ENCODE data around the gene NOL3. TPM values are rescaled to one million over a fixed set of nuclear protein-coding genes. Genes with fewer than 3 reads are reported as not detected.

Gene NOL3
- total and polyA plus RNA-seq, 2 of the 13 experiments (the other 11 are each of a cell fraction or from before 2014, with no cell fraction given), result 5.7 to 20.5 TPM

DNA sequence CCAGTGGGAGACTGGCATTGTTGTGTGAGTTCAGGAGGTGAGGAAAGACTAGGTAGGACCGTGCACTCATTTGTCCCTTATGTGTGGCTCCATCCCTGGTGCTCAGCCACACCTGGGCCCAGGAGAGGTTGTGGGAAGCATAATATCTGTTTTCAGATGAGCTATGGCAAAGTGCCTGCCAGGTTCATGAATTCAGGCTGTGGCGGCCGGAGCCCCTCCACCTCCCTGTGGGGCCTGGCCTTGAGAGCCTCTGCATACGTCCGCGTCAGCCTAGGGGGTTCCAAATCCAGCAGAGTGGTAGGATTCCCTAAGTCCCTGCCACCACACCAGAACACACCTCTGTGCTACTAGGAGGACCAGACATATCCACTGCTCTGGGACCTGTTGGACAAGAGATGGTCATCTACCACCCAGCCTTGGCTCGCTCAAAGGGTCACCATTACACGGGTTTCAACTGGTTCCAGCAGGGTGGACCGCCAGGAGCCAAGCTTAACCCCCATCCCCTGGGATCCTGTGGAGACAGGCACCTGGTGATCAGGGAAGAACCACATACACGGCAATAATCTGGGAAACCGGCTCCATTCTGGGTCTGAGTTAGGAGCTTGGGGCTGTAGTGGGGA lies 21.6 kb upstream of the NOL3 start (continued):
- TF ChIP-seq, protein P1, sequence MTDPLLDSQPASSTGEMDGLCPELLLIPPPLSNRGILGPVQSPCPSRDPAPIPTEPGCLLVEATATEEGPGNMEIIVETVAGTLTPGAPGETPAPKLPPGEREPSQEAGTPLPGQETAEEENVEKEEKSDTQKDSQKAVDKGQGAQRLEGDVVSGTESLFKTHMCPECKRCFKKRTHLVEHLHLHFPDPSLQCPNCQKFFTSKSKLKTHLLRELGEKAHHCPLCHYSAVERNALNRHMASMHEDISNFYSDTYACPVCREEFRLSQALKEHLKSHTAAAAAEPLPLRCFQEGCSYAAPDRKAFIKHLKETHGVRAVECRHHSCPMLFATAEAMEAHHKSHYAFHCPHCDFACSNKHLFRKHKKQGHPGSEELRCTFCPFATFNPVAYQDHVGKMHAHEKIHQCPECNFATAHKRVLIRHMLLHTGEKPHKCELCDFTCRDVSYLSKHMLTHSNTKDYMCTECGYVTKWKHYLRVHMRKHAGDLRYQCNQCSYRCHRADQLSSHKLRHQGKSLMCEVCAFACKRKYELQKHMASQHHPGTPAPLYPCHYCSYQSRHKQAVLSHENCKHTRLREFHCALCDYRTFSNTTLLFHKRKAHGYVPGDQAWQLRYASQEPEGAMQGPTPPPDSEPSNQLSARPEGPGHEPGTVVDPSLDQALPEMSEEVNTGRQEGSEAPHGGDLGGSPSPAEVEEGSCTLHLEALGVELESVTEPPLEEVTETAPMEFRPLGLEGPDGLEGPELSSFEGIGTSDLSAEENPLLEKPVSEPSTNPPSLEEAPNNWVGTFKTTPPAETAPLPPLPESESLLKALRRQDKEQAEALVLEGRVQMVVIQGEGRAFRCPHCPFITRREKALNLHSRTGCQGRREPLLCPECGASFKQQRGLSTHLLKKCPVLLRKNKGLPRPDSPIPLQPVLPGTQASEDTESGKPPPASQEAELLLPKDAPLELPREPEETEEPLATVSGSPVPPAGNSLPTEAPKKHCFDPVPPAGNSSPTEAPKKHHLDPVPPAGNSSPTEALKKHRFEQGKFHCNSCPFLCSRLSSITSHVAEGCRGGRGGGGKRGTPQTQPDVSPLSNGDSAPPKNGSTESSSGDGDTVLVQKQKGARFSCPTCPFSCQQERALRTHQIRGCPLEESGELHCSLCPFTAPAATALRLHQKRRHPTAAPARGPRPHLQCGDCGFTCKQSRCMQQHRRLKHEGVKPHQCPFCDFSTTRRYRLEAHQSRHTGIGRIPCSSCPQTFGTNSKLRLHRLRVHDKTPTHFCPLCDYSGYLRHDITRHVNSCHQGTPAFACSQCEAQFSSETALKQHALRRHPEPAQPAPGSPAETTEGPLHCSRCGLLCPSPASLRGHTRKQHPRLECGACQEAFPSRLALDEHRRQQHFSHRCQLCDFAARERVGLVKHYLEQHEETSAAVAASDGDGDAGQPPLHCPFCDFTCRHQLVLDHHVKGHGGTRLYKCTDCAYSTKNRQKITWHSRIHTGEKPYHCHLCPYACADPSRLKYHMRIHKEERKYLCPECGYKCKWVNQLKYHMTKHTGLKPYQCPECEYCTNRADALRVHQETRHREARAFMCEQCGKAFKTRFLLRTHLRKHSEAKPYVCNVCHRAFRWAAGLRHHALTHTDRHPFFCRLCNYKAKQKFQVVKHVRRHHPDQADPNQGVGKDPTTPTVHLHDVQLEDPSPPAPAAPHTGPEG (CRISPR knock-in tag; IDR thresholded peaks at IDR 0.05), result 0 out of 2 replicates have a peak, but pooled peaks have one; percentile 18
- TF ChIP-seq MED1 (CRISPR knock-in tag; IDR thresholded peaks at IDR 0.05) (0 out of 2 replicates have a peak, but pooled peaks have one; percentile 3), PRMT3 (CRISPR knock-in tag; IDR thresholded peaks at IDR 0.05; ENCODE audit: borderline replicate concordance, low read depth) (no peak), ZNF33B (CRISPR knock-in tag; IDR thresholded peaks at IDR 0.05) (no peak), EHMT2 (IDR thresholded peaks at IDR 0.05; ENCODE audit: borderline replicate concordance, low read depth, low read length) (no peak), ZNF350 (CRISPR knock-in tag; IDR thresholded peaks at IDR 0.05; ENCODE audit: borderline replicate concordance, low read depth) (0 out of 2 replicates have a peak, but pooled peaks have one; percentile 4), ZNF550 (CRISPR knock-in tag; IDR thresholded peaks at IDR 0.05; ENCODE audit: borderline replicate concordance) (no peak), RFXANK (CRISPR knock-in tag; IDR thresholded peaks at IDR 0.05) (no peak), ZC3H13 (CRISPR knock-in tag; IDR thresholded peaks at IDR 0.05) (peak; percentile 78; the same call in 1 of the 2 replicates)
- TF ChIP-seq, protein P2, sequence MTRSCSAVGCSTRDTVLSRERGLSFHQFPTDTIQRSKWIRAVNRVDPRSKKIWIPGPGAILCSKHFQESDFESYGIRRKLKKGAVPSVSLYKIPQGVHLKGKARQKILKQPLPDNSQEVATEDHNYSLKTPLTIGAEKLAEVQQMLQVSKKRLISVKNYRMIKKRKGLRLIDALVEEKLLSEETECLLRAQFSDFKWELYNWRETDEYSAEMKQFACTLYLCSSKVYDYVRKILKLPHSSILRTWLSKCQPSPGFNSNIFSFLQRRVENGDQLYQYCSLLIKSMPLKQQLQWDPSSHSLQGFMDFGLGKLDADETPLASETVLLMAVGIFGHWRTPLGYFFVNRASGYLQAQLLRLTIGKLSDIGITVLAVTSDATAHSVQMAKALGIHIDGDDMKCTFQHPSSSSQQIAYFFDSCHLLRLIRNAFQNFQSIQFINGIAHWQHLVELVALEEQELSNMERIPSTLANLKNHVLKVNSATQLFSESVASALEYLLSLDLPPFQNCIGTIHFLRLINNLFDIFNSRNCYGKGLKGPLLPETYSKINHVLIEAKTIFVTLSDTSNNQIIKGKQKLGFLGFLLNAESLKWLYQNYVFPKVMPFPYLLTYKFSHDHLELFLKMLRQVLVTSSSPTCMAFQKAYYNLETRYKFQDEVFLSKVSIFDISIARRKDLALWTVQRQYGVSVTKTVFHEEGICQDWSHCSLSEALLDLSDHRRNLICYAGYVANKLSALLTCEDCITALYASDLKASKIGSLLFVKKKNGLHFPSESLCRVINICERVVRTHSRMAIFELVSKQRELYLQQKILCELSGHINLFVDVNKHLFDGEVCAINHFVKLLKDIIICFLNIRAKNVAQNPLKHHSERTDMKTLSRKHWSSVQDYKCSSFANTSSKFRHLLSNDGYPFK (CRISPR knock-in tag; IDR thresholded peaks at IDR 0.05; ENCODE audit: borderline replicate concordance), result 0 out of 2 replicates have a peak, but pooled peaks have one; percentile 18
- TF ChIP-seq, protein P3, sequence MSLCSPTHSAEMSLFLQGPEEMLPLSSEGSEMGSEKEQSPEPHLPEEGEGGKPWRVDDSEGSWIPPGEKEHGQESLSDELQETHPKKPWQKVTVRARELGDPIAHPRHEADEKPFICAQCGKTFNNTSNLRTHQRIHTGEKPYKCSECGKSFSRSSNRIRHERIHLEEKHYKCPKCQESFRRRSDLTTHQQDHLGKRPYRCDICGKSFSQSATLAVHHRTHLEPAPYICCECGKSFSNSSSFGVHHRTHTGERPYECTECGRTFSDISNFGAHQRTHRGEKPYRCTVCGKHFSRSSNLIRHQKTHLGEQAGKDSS (CRISPR knock-in tag; IDR thresholded peaks at IDR 0.05; ENCODE audit: borderline replicate concordance, low read depth), result no peak; the same call in 1 of the 2 replicates
- TF ChIP-seq, protein P4, sequence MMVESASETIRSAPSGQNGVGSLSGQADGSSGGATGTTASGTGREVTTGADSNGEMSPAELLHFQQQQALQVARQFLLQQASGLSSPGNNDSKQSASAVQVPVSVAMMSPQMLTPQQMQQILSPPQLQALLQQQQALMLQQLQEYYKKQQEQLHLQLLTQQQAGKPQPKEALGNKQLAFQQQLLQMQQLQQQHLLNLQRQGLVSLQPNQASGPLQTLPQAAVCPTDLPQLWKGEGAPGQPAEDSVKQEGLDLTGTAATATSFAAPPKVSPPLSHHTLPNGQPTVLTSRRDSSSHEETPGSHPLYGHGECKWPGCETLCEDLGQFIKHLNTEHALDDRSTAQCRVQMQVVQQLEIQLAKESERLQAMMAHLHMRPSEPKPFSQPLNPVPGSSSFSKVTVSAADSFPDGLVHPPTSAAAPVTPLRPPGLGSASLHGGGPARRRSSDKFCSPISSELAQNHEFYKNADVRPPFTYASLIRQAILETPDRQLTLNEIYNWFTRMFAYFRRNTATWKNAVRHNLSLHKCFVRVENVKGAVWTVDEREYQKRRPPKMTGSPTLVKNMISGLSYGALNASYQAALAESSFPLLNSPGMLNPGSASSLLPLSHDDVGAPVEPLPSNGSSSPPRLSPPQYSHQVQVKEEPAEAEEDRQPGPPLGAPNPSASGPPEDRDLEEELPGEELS (CRISPR knock-in tag; IDR thresholded peaks at IDR 0.05), result no peak
